ENCODE measurements around the gene RRP36.

- TF ChIP-seq CTCF (IDR thresholded peaks at IDR 0.05) = no peak
- TF ChIP-seq EZH2 (IDR thresholded peaks at IDR 0.05) = no peak
- no peak for TF ChIP-seq EZH2phosphoT487 (IDR thresholded peaks at IDR 0.05)
These were observed 19.3 kb downstream of the RRP36 start for GRCh38 chr6:43040542-43041257.

Measured in neural progenitor cell (in vitro differentiated cells).